Activated T-helper 1 cell treated with anti-CD3 and anti-CD28 coated beads, Interleukin-2, amount 50 U/mL, for 16 hours (primary cell): ENCODE data around the gene GNS.

Experiments
- DNase-seq, 2 donors: peaks; one replicate each; pipeline ENCODE4 v3.0.0-alpha.2; 2020; ENCODE audit warnings: low read depth in 1 of 2, low spot score in 1 of 2

The GNS gene

GRCh38 chr12:64737539-64737938 lies 21.7 kb downstream of the GNS start:
- DNase-seq, result peak in 1 of 2 donors; percentile 9

GRCh38 chr12:64736771-64737170 lies 22.4 kb downstream of the GNS start:
- DNase-seq, result no peak

GRCh38 chr12:64735442-64735841 lies 23.8 kb downstream of the GNS start:
- DNase-seq, result no peak

GRCh38 chr12:64733857-64734256 lies 25.3 kb downstream of the GNS start:
- no peak for DNase-seq

GRCh38 chr12:64731683-64732082 lies 27.5 kb downstream of the GNS start:
- DNase-seq, result no peak

- DNase-seq, result no peak
These were observed 28.6 kb downstream of the GNS start for GRCh38 chr12:64730588-64730969.

GRCh38 chr12:64729909-64730587 lies 29.2 kb downstream of the GNS start:
- no peak for DNase-seq

GRCh38 chr12:64724201-64724745 lies 34.9 kb downstream of the GNS start:
- DNase-seq, result no peak

- DNase-seq, result no peak
These were observed 35.6 kb downstream of the GNS start for GRCh38 chr12:64723630-64724029.

GRCh38 chr12:64722835-64723234 lies 36.4 kb downstream of the GNS start:
- no peak for DNase-seq

GRCh38 chr12:64720884-64721283 lies 38.3 kb downstream of the GNS start:
- DNase-seq, result no peak

GRCh38 chr12:64718649-64719048 lies 40.6 kb downstream of the GNS start:
- DNase-seq, result no peak

- no peak for DNase-seq
These were observed 42.3 kb downstream of the GNS start for GRCh38 chr12:64716839-64717455.

- DNase-seq, result no peak
These were observed 42.8 kb downstream of the GNS start for GRCh38 chr12:64716371-64716770.

GRCh38 chr12:64714551-64714968 lies 44.6 kb downstream of the GNS start:
- no peak for DNase-seq

GRCh38 chr12:64713376-64713775 lies 45.8 kb downstream of the GNS start:
- DNase-seq, result no peak

GRCh38 chr12:64709429-64709828 lies 49.8 kb downstream of the GNS start:
- no peak for DNase-seq

- no peak for DNase-seq
These were observed 51.3 kb downstream of the GNS start for GRCh38 chr12:64707926-64708325.

- DNase-seq, result no peak
These were observed 51.8 kb downstream of the GNS start for GRCh38 chr12:64707362-64707761.

- no peak for DNase-seq
These were observed 52.3 kb downstream of the GNS start for GRCh38 chr12:64706857-64707256.

GRCh38 chr12:64706306-64706705 lies 52.9 kb downstream of the GNS start:
- DNase-seq, result no peak

- DNase-seq, result no peak
These were observed 57.9 kb downstream of the GNS start for GRCh38 chr12:64701283-64701682.

GRCh38 chr12:64700532-64700931 lies 58.7 kb downstream of the GNS start:
- DNase-seq, result no peak
